Trophoblast cell (in vitro differentiated cells and primary cell): ENCODE results near the gene LIMCH1.
A peak's percentile ranks its signal among the peaks of the same experiment; 100 is the strongest.

Experiments
- DNase-seq, 2 donors: peaks; one replicate each; pipeline ENCODE4 v3.0.0-alpha.2; 2016
- H2AFZ ChIP-seq: 2 replicates; pipeline ENCODE4 v1.6.1; 2013; ENCODE audit warnings: low read length, moderate library complexity, mild to moderate bottlenecking; ENCODE audit not compliant: insufficient read depth, poor library complexity
- H2AK5ac ChIP-seq: 2 replicates; pipeline ENCODE4 v1.6.1; 2013; ENCODE audit warnings: mild to moderate bottlenecking, low read length
- H2BK120ac ChIP-seq: 2 replicates; pipeline ENCODE4 v1.6.1; 2013; ENCODE audit warnings: low read length, mild to moderate bottlenecking, moderate library complexity; ENCODE audit not compliant: insufficient read depth, poor library complexity
- H2BK12ac ChIP-seq: 2 replicates; pipeline ENCODE4 v1.6.1; 2013; ENCODE audit warnings: mild to moderate bottlenecking, low read length, moderate library complexity
- H2BK5ac ChIP-seq: 2 replicates; pipeline ENCODE4 v1.6.1; 2013; ENCODE audit warnings: low read length, low read depth, moderate library complexity, mild to moderate bottlenecking; ENCODE audit not compliant: poor library complexity
- H3K14ac ChIP-seq: 2 replicates; pipeline ENCODE4 v1.6.1; 2013; ENCODE audit warnings: mild to moderate bottlenecking, low read length
- H3K18ac ChIP-seq: 2 replicates; pipeline ENCODE4 v1.6.1; 2013; ENCODE audit warnings: mild to moderate bottlenecking, low read length
- H3K23ac ChIP-seq: 2 replicates; pipeline ENCODE4 v1.6.1; 2013; ENCODE audit warnings: low read length
- H3K27ac ChIP-seq: 2 replicates; pipeline ENCODE4 v1.5.1; 2013; ENCODE audit warnings: low read depth, mild to moderate bottlenecking, inconsistent platforms, low read length, moderate library complexity
- H3K27me3 ChIP-seq: 2 replicates; pipeline ENCODE4 v1.6.1; 2013; ENCODE audit warnings: inconsistent platforms, mild to moderate bottlenecking, low read length, moderate library complexity; ENCODE audit not compliant: insufficient read depth
- H3K36me3 ChIP-seq, 2 experiments: 1 replicate in 1 of 2; 2 replicates in 1 of 2; pipeline ENCODE4 v1.6.1; 2013; ENCODE audit warnings: low read length in 2 of 2, mild to moderate bottlenecking in 2 of 2, moderate library complexity in 1 of 2; ENCODE audit not compliant: insufficient read depth in 2 of 2, control insufficient read depth in 1 of 2
- H3K4ac ChIP-seq: 2 replicates; pipeline ENCODE4 v1.6.1; 2013; ENCODE audit warnings: low read depth, mild to moderate bottlenecking, low read length, moderate library complexity
- H3K4me1 ChIP-seq, 2 experiments: 1 replicate in 1 of 2; 2 replicates in 1 of 2; pipeline ENCODE4 v1.6.1; 2013; ENCODE audit warnings: low read length in 2 of 2, mild to moderate bottlenecking in 2 of 2, moderate library complexity in 1 of 2; ENCODE audit not compliant: insufficient read depth in 2 of 2, control insufficient read depth in 1 of 2
- H3K4me2 ChIP-seq: 2 replicates; pipeline ENCODE4 v1.6.1; 2013; ENCODE audit warnings: inconsistent platforms, mild to moderate bottlenecking, low read length, moderate library complexity
- H3K4me3 ChIP-seq: 2 replicates; pipeline ENCODE4 v1.5.1; 2013; ENCODE audit warnings: mild to moderate bottlenecking, low read depth, low read length, inconsistent platforms
- H3K79me1 ChIP-seq: one replicate; pipeline ENCODE4 v1.6.1; 2013; ENCODE audit warnings: low read length
- H3K79me2 ChIP-seq: 2 replicates; pipeline ENCODE4 v1.6.1; 2013; ENCODE audit warnings: low read length, mild to moderate bottlenecking; ENCODE audit not compliant: control insufficient read depth, insufficient read depth, poor library complexity
- H3K9ac ChIP-seq: 2 replicates; pipeline ENCODE4 v1.6.1; 2013; ENCODE audit warnings: mild to moderate bottlenecking, low read length
- H3K9me3 ChIP-seq: 2 replicates; pipeline ENCODE4 v1.6.1; 2013; ENCODE audit warnings: low read depth, mild to moderate bottlenecking, control low read depth, inconsistent platforms, low read length; ENCODE audit not compliant: insufficient read depth
- H4K12ac ChIP-seq: 2 replicates; pipeline ENCODE4 v1.6.1; 2013; ENCODE audit warnings: low read depth, mild to moderate bottlenecking, low read length, moderate library complexity
- H4K8ac ChIP-seq: 2 replicates; pipeline ENCODE4 v1.6.1; 2013; ENCODE audit warnings: low read depth, mild to moderate bottlenecking, low read length, moderate library complexity
- H4K91ac ChIP-seq: one replicate; pipeline ENCODE4 v1.6.1; 2013; ENCODE audit warnings: low read depth, mild to moderate bottlenecking, low read length, moderate library complexity
- whole genome bisulfite sequencing: extraction: QIAGEN DNeasy Blood & Tissue Kit; methylation state at CpG from one replicate; pipeline ENCODE4 v1.1.7; 2013; ENCODE audit warnings: missing lambda C conversion rate; ENCODE audit not compliant: insufficient read length, insufficient coverage; ENCODE audit errors: extremely low coverage; 5-methylcytosine and 5-hydroxymethylcytosine counted together

LIMCH1 gene

GRCh38 chr4:41625531-41625930 is 87.6 kb downstream of the LIMCH1 start:
- no peaks in the 10 kb centered on the region for H3K79me1 ChIP-seq
- H2BK12ac ChIP-seq = no peak overlapping the region
- no peaks in the 10 kb centered on the region for H3K9me3 ChIP-seq

DNA sequence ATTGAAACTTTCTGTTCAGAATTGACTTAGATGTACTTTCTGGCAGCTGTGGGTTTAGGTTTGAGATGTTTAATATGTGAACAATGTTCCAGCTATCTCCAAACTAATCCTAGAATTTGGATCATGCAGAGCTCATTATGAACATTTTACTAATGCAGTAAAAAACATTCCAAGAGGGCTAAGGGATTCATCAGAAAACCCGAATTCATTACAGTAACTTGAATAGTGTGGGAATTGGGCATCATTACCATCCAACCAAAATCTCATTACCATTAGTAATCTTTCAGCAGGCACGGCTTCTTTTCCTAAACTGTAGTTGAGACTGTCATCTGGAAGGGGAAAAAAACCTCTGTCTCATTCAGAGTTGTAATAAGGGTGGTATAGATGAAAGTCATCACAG is 91.0 kb downstream of the LIMCH1 start:
- Histone ChIP-seq H3K23ac (no peak overlapping the region), H2BK12ac (no peak overlapping the region), H3K4me3 (no peak overlapping the region), H3K18ac (no peak overlapping the region), H3K9me3 (no peaks in the 10 kb centered on the region), H3K27me3 (no peaks in the 10 kb centered on the region), H3K27ac (no peak overlapping the region), H3K36me3 (no peaks in the 10 kb centered on the region), H4K12ac (no peak overlapping the region), H4K91ac (no peak overlapping the region), H3K9ac (no peak overlapping the region), H3K79me2 (no peaks in the 10 kb centered on the region), H2AFZ (no peak overlapping the region), H3K79me1 (no peaks in the 10 kb centered on the region), H3K4me2 (no peak overlapping the region), H2AK5ac (no peak overlapping the region), H2BK5ac (no peak overlapping the region), H3K4me1 (peaks cover 5 to 10% of the 10 kb centered on the region in 2 experiments), H3K4ac (no peak overlapping the region), H2BK120ac (no peak overlapping the region), H3K14ac (no peak overlapping the region), H4K8ac (no peak overlapping the region)
- DNase-seq = peak in 1 of 2 donors; percentile 27
- no CpG with 5 or more reads among the region's 2 CpGs for WGBS

More at GRCh38 chr4:41625531-41625930, 87.6 kb downstream of the LIMCH1 start:
- WGBS = no CpG with 5 or more reads among the region's 5 CpGs
- Histone ChIP-seq H3K9ac (no peak overlapping the region), H4K8ac (no peak overlapping the region), H4K91ac (no peak overlapping the region), H3K23ac (no peak overlapping the region), H2BK120ac (no peak overlapping the region), H3K18ac (no peak overlapping the region), H3K4me3 (no peak overlapping the region), H3K14ac (no peak overlapping the region), H3K4ac (no peak overlapping the region), H2BK5ac (no peak overlapping the region), H4K12ac (no peak overlapping the region), H3K4me1 (peaks cover under 1 to 2% of the 10 kb centered on the region in 2 experiments), H3K27me3 (no peaks in the 10 kb centered on the region), H2AFZ (no peak overlapping the region), H3K4me2 (no peak overlapping the region), H3K36me3 (no peaks in the 10 kb centered on the region), H3K79me2 (no peaks in the 10 kb centered on the region), H2AK5ac (no peak overlapping the region), H3K27ac (no peak overlapping the region)
- DNase-seq = no peak

- no peak overlapping the region for H3K27ac ChIP-seq
- no peaks in the 10 kb centered on the region for H3K27me3 ChIP-seq
- H2AK5ac ChIP-seq = no peak overlapping the region
- H3K9ac ChIP-seq = no peak overlapping the region
- no peak overlapping the region for H3K23ac ChIP-seq
- H3K4me3 ChIP-seq = no peak overlapping the region
- no peak overlapping the region for H2BK120ac ChIP-seq
- DNase-seq = no peak
- peaks cover 5 to 10% of the 10 kb centered on the region in 2 experiments for H3K4me1 ChIP-seq
- H3K4ac ChIP-seq = no peak overlapping the region
- no peaks in the 10 kb centered on the region for H3K79me1 ChIP-seq
- H4K12ac ChIP-seq = no peak overlapping the region
- no peaks in the 10 kb centered on the region for H3K36me3 ChIP-seq
- no peak overlapping the region for H3K4me2 ChIP-seq
- H4K8ac ChIP-seq = no peak overlapping the region
- no peak overlapping the region for H2BK5ac ChIP-seq
- no peak overlapping the region for H4K91ac ChIP-seq
- H3K9me3 ChIP-seq = no peaks in the 10 kb centered on the region
- no peak overlapping the region for H2AFZ ChIP-seq
- no peaks in the 10 kb centered on the region for H3K79me2 ChIP-seq
- WGBS = no CpG with 5 or more reads among the region's 3 CpGs
- H2BK12ac ChIP-seq = no peak overlapping the region
- H3K18ac ChIP-seq = no peak overlapping the region
- H3K14ac ChIP-seq = no peak overlapping the region
Observed at GRCh38 chr4:41631523-41631922, 93.6 kb downstream of the LIMCH1 start.

DNA sequence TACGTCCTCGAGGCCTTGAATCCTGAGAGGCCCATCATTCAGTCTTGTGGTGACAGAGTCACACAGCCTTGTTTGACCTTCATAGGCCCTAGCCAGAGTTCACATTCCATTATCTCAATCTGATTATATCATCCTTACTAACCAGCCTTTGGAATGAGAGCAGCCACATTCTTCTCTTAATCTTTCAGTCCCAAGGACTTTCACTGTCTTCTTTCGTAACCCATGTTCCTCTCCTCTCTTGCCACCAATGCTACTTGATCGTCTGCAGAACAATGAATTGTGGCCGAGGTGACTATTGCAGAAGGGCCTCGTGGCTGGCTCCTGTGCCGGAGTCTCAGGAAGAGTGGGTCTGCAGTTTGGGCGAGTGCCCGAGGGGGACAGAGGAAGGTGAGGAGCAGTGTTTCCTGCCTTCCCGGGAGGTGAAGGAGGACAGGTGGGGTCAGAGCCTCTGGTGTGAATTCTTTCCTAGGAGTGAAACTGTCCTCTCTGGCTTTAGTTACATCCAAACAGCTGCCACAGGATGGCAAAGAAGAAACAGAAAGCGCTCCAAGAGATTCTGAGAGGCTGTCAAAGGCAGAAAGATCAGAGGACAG is 94.6 kb downstream of the LIMCH1 start:
- Histone ChIP-seq H3K23ac (no peak overlapping the region), H3K4me2 (no peak overlapping the region), H3K79me1 (no peaks in the 10 kb centered on the region), H2BK12ac (no peak overlapping the region), H4K8ac (no peak overlapping the region), H4K12ac (no peak overlapping the region), H3K27me3 (no peaks in the 10 kb centered on the region), H2BK120ac (no peak overlapping the region), H2AK5ac (no peak overlapping the region), H3K36me3 (no peaks in the 10 kb centered on the region), H3K4ac (no peak overlapping the region), H3K4me3 (no peak overlapping the region), H3K18ac (no peak overlapping the region), H3K14ac (no peak overlapping the region), H3K4me1 (peaks cover 5 to 10% of the 10 kb centered on the region in 2 experiments), H3K9ac (no peak overlapping the region), H4K91ac (no peak overlapping the region), H3K27ac (no peak overlapping the region), H3K79me2 (no peaks in the 10 kb centered on the region), H2AFZ (no peak overlapping the region), H2BK5ac (no peak overlapping the region), H3K9me3 (no peaks in the 10 kb centered on the region)
- DNase-seq = peak; percentile 29 to 86
- no CpG with 5 or more reads among the region's 11 CpGs for WGBS
